H9 (cell line): ENCODE measurements around the gene KRT6A. TPM values are rescaled to one million over a fixed set of nuclear protein-coding genes. Genes with fewer than 3 reads are reported as not detected.

Experiments used
- DNase-seq: peaks from one replicate; pipeline ENCODE4 v3.0.0-alpha.2; 2017
- H2AFZ ChIP-seq: one replicate; pipeline ENCODE4 v1.6.1; 2013; ENCODE audit warnings: mild to moderate bottlenecking, low read length, control low read depth, moderate library complexity
- H2AK5ac ChIP-seq: 2 replicates; pipeline ENCODE4 v1.6.1; 2013; ENCODE audit warnings: low read length, control low read depth, mixed read lengths; ENCODE audit not compliant: insufficient read length
- H2BK120ac ChIP-seq: one replicate; pipeline ENCODE4 v1.6.1; 2013; ENCODE audit warnings: low read depth, mild to moderate bottlenecking, low read length, control low read depth, inconsistent platforms; ENCODE audit not compliant: poor library complexity, severe bottlenecking
- H2BK12ac ChIP-seq: 2 replicates; pipeline ENCODE4 v1.6.1; 2013; ENCODE audit warnings: low read length, control low read depth, mixed read lengths, low read depth; ENCODE audit not compliant: insufficient read length
- H2BK15ac ChIP-seq: 2 replicates; pipeline ENCODE4 v1.6.1; 2013; ENCODE audit warnings: low read depth, low read length, control low read depth
- H2BK20ac ChIP-seq: one replicate; pipeline ENCODE4 v1.6.1; 2013; ENCODE audit warnings: low read depth, mild to moderate bottlenecking, low read length, control low read depth, inconsistent platforms; ENCODE audit not compliant: poor library complexity, severe bottlenecking
- H2BK5ac ChIP-seq: 2 replicates; pipeline ENCODE4 v1.6.1; 2013; ENCODE audit warnings: low read length, control low read depth, mixed read lengths; ENCODE audit not compliant: insufficient read length
- H3K14ac ChIP-seq: 2 replicates; pipeline ENCODE4 v1.6.1; 2013; ENCODE audit warnings: low read length, control low read depth; ENCODE audit not compliant: insufficient read depth
- H3K18ac ChIP-seq: 2 replicates; pipeline ENCODE4 v1.6.1; 2013; ENCODE audit warnings: low read depth, mild to moderate bottlenecking, mixed read lengths, low read length, control low read depth; ENCODE audit not compliant: insufficient read length
- H3K23ac ChIP-seq: 2 replicates; pipeline ENCODE4 v1.6.1; 2013; ENCODE audit warnings: low read length, control low read depth, mixed read lengths, low read depth; ENCODE audit not compliant: insufficient read length
- H3K23me2 ChIP-seq: 2 replicates; pipeline ENCODE4 v1.6.1; 2013; ENCODE audit warnings: low read depth, mild to moderate bottlenecking, mixed read lengths, low read length, control low read depth; ENCODE audit not compliant: insufficient read length, poor library complexity, severe bottlenecking
- H3K27ac ChIP-seq: 2 replicates; pipeline ENCODE4 v1.5.1; 2013; ENCODE audit warnings: low read length, control low read depth, mixed read lengths, low read depth; ENCODE audit not compliant: insufficient read length
- H3K27me3 ChIP-seq: 2 replicates; pipeline ENCODE4 v1.6.1; 2013; ENCODE audit warnings: low read length, control low read depth, inconsistent platforms; ENCODE audit not compliant: insufficient read depth
- H3K4ac ChIP-seq: 2 replicates; pipeline ENCODE4 v1.6.1; 2013; ENCODE audit warnings: low read depth, mild to moderate bottlenecking, control low read depth, inconsistent platforms, low read length, moderate library complexity
- H3K4me1 ChIP-seq: 2 replicates; pipeline ENCODE4 v1.6.1; 2013; ENCODE audit warnings: low read length, control low read depth, inconsistent platforms; ENCODE audit not compliant: insufficient read depth
- H3K4me2 ChIP-seq: 2 replicates; pipeline ENCODE4 v1.6.1; 2013; ENCODE audit warnings: low read length, control low read depth, mixed read lengths; ENCODE audit not compliant: insufficient read length, insufficient read depth
- H3K56ac ChIP-seq: 2 replicates; pipeline ENCODE4 v1.6.1; 2013; ENCODE audit warnings: low read depth, mild to moderate bottlenecking, mixed read lengths, low read length, control low read depth; ENCODE audit not compliant: insufficient read length
- H3K79me1 ChIP-seq: 2 replicates; pipeline ENCODE4 v1.6.1; 2013; ENCODE audit warnings: low read depth, mild to moderate bottlenecking, moderate library complexity, low read length, control low read depth, inconsistent platforms; ENCODE audit not compliant: insufficient read depth, poor library complexity, severe bottlenecking
- H3K79me2 ChIP-seq: 2 replicates; pipeline ENCODE4 v1.6.1; 2013; ENCODE audit warnings: low read length, control low read depth, inconsistent platforms; ENCODE audit not compliant: insufficient read depth
- H3K9ac ChIP-seq: 2 replicates; pipeline ENCODE4 v1.6.1; 2013; ENCODE audit warnings: low read length, control low read depth, mixed read lengths; ENCODE audit not compliant: insufficient read length; ENCODE audit errors: extremely low read depth
- H3K9me3 ChIP-seq: one replicate; pipeline ENCODE4 v1.6.1; 2013; ENCODE audit warnings: low read depth, low read length, inconsistent platforms; ENCODE audit not compliant: control insufficient read depth
- H3T11ph ChIP-seq: one replicate; pipeline ENCODE4 v1.6.1; 2013; ENCODE audit warnings: mild to moderate bottlenecking, low read length, control low read depth, inconsistent platforms
- H4K20me1 ChIP-seq: one replicate; pipeline ENCODE4 v1.6.1; 2013; ENCODE audit not compliant: control insufficient read depth, insufficient read length, insufficient read depth
- H4K5ac ChIP-seq: 2 replicates; pipeline ENCODE4 v1.6.1; 2013; ENCODE audit warnings: low read depth, mild to moderate bottlenecking, mixed read lengths, low read length, control low read depth; ENCODE audit not compliant: insufficient read length
- H4K8ac ChIP-seq: replicated peaks from 2 replicates; pipeline ENCODE4 v1.6.1; 2013; ENCODE audit warnings: low read length, control low read depth, mixed read lengths, low read depth; ENCODE audit not compliant: insufficient read length
- H4K91ac ChIP-seq: 2 replicates; pipeline ENCODE4 v1.6.1; 2013; ENCODE audit warnings: low read depth, mild to moderate bottlenecking, moderate library complexity, mixed read lengths, low read length, control low read depth; ENCODE audit not compliant: insufficient read length
- H3K27ac Mint-ChIP-seq, 3 experiments: 2 replicates in 2 of 3; 3 replicates in 1 of 3; pipeline ENCODE4 v1.8.0; 2020 to 2021; ENCODE audit warnings: mixed read lengths in 3 of 3, mild to moderate bottlenecking in 1 of 3, moderate library complexity in 1 of 3
- H3K27me3 Mint-ChIP-seq: 2 replicates; pipeline ENCODE4 v1.8.0; 2021; ENCODE audit warnings: low read depth, mild to moderate bottlenecking, moderate library complexity, mixed read lengths
- H3K36me3 Mint-ChIP-seq, 3 experiments: 2 replicates in 2 of 3; 3 replicates in 1 of 3; pipeline ENCODE4 v1.8.0; 2020 to 2021; ENCODE audit warnings: low read depth in 3 of 3, mixed read lengths in 3 of 3; ENCODE audit not compliant: insufficient read depth in 1 of 3
- H3K4me1 Mint-ChIP-seq, 2 experiments: 2 replicates each; pipeline ENCODE4 v1.8.0; 2020; ENCODE audit warnings: mixed read lengths in 2 of 2
- H3K4me3 Mint-ChIP-seq, 2 experiments: 2 replicates in 1 of 2; 3 replicates in 1 of 2; pipeline ENCODE4 v1.8.0; 2020 to 2021; ENCODE audit warnings: mild to moderate bottlenecking in 2 of 2, mixed read lengths in 2 of 2, moderate library complexity in 1 of 2
- H3K9me3 Mint-ChIP-seq, 2 experiments: 2 replicates in 1 of 2; 3 replicates in 1 of 2; pipeline ENCODE4 v1.8.0; 2020; ENCODE audit warnings: mild to moderate bottlenecking in 2 of 2, mixed read lengths in 2 of 2, moderate library complexity in 1 of 2
- WGBS: extraction: QIAGEN DNeasy Blood & Tissue Kit; methylation state at CpG from one replicate; pipeline ENCODE4 v1.1.7; 2013; ENCODE audit warnings: missing lambda C conversion rate, low lambda C conversion rate, mixed read lengths; ENCODE audit not compliant: insufficient read length; ENCODE audit errors: extremely low coverage; 5-methylcytosine and 5-hydroxymethylcytosine counted together
- total RNA-seq: library from RNA; stranded (reverse); gene quantifications from 2 replicates; pipeline ENCODE4 v1.2.1, GENCODE V29; 2021
- TF ChIP-seq, protein P1 (sequence below): fragments of 200-600 bp; sonication (generic); conservative IDR thresholded peaks from 3 replicates; pipeline ENCODE4 v1.8.0; 2021; ENCODE audit warnings: antibody characterized with exemption, mild to moderate bottlenecking

KRT6A gene
- total RNA-seq, 1 experiment from 2014 or later = not detected

DNA sequence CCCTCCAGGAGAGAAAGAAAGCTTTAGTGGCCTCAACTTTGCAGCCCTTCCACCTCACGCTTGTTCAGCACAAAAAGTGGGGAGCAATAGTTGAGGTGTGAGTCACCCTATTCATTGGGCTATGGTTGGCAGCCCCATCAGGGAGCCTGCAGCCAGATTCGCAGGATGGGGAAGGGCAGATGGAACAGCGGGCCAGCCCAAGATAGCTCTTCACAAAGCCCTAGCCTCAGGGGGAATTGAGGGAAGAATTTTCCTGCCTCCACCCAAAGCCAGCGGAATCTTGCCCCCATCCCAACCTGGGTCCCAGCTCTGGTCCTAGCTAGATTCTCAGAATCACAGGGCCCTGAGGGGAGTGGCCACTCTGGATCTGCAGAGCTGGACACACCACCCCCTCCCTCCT, 30.8 kb upstream of the KRT6A start:
- H2AFZ ChIP-seq = no peak overlapping the region
- no peak overlapping the region for H3K56ac ChIP-seq
- no peak overlapping the region for H2AK5ac ChIP-seq
- H3K27ac Mint-ChIP-seq = no peak overlapping the region
- no peak overlapping the region for H3K9ac ChIP-seq
- H2BK15ac ChIP-seq = no peak overlapping the region
- no peak overlapping the region for H3K4me3 Mint-ChIP-seq
- H3K4me1 Mint-ChIP-seq = peaks cover 15 to 16% of the 10 kb centered on the region in 2 experiments
- no peaks in the 10 kb centered on the region for H4K20me1 ChIP-seq
- no peaks in the 10 kb centered on the region for H3K9me3 ChIP-seq
- no peak overlapping the region for H3K4me2 ChIP-seq
- H3K4me1 ChIP-seq = no peaks in the 10 kb centered on the region
- H2BK20ac ChIP-seq = no peak overlapping the region
- H4K5ac ChIP-seq = no peak overlapping the region
- H3K79me2 ChIP-seq = no peaks in the 10 kb centered on the region
- H3K14ac ChIP-seq = no peak overlapping the region
- H4K91ac ChIP-seq = no peak overlapping the region
- no peak overlapping the region for H3T11ph ChIP-seq
- H3K4ac ChIP-seq = no peak overlapping the region
- no peaks in the 10 kb centered on the region for H3K23me2 ChIP-seq
- H2BK12ac ChIP-seq = no peak overlapping the region
- H3K36me3 Mint-ChIP-seq = no peaks in the 10 kb centered on the region
- DNase-seq = no peak
- no peak overlapping the region for H2BK120ac ChIP-seq
- no peak overlapping the region for H2BK5ac ChIP-seq
- WGBS = no CpG with 5 or more reads among the region's 4 CpGs
- H3K23ac ChIP-seq = no peak overlapping the region
- H3K27me3 Mint-ChIP-seq = peaks cover 2% of the 10 kb centered on the region
- no peaks in the 10 kb centered on the region for H3K79me1 ChIP-seq
- H3K27ac ChIP-seq = no peak overlapping the region
- H4K8ac ChIP-seq = no peak overlapping the region
- H3K27me3 ChIP-seq = no peaks in the 10 kb centered on the region; the same call in 1 of the 2 replicates
- no peak overlapping the region for H3K18ac ChIP-seq
- H3K9me3 Mint-ChIP-seq = no peaks in the 10 kb centered on the region
- TF ChIP-seq, protein P1, sequence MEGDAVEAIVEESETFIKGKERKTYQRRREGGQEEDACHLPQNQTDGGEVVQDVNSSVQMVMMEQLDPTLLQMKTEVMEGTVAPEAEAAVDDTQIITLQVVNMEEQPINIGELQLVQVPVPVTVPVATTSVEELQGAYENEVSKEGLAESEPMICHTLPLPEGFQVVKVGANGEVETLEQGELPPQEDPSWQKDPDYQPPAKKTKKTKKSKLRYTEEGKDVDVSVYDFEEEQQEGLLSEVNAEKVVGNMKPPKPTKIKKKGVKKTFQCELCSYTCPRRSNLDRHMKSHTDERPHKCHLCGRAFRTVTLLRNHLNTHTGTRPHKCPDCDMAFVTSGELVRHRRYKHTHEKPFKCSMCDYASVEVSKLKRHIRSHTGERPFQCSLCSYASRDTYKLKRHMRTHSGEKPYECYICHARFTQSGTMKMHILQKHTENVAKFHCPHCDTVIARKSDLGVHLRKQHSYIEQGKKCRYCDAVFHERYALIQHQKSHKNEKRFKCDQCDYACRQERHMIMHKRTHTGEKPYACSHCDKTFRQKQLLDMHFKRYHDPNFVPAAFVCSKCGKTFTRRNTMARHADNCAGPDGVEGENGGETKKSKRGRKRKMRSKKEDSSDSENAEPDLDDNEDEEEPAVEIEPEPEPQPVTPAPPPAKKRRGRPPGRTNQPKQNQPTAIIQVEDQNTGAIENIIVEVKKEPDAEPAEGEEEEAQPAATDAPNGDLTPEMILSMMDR = no peak
